K562 (cell line): ENCODE results near the gene SLC25A17. TPM values are rescaled to one million over a fixed set of nuclear protein-coding genes. Genes with fewer than 3 reads are reported as not detected.

Experiments used
- ATAC-seq: fragments of 200-7000 bp; cut with Tn5 transposase; 3 replicates; pipeline ENCODE4 v1.9.1; 2020; ENCODE audit warnings: moderate library complexity
- BruUV-seq: library from RNA; stranded (reverse); fragments of 400-500 nt; replicated peaks from 2 replicates; lab custom pipeline; 2021; lab: Mats Ljungman, UMichigan
- CTCF ChIA-PET: fragments of 300-600 bp; formaldehyde crosslinking; extraction: SDS; loops from one replicate; lab custom pipeline; 2021; ENCODE audit warnings: low intra/inter-chr PET ratio; lab: Yijun Ruan, JAX
- POLR2A ChIA-PET: fragments of 300-600, 350-650 bp; sonication (Branson Sonifier 250); formaldehyde crosslinking; extraction: SDS; loops from one replicate; lab custom pipeline; 2021; ENCODE audit warnings: antibody characterized with exemption, inconsistent platforms; lab: Yijun Ruan, JAX
- DNase-seq, 4 experiments: peaks; one replicate each; pipeline versions ENCODE4 v3.0.0 to v3.0.0-alpha.2; 2011 to 2018; ENCODE audit warnings: low spot score in 3 of 4, mixed read lengths in 3 of 4; ENCODE audit errors: extremely low read depth in 1 of 4
- FAIRE-seq: peaks from 2 replicates; lab custom pipeline; 2011; peaks lifted over from hg19 to GRCh38; lab: Jason Lieb, UNC
- H2AFZ ChIP-seq: 2 replicates; pipeline ENCODE4 v1.6.0; 2011; ENCODE audit warnings: low read depth, low read length, control low read depth, inconsistent platforms
- H3K27ac ChIP-seq: fragments of 200-600 bp; 3 replicates; pipeline ENCODE4 v1.8.0; 2011; ENCODE audit warnings: low read depth, mild to moderate bottlenecking, control low read depth, inconsistent platforms, low read length, moderate library complexity, mixed read lengths; ENCODE audit errors: extremely low read depth
- H3K27me3 ChIP-seq, 2 experiments: fragments of 300-600 bp in 1 of 2; 2 replicates in 1 of 2; 3 replicates in 1 of 2; pipeline versions ENCODE4 v1.6.0 to v1.8.0; 2011; ENCODE audit warnings: inconsistent platforms in 2 of 2, low read length in 2 of 2, mild to moderate bottlenecking in 1 of 2, mixed read lengths in 1 of 2, moderate library complexity in 1 of 2; ENCODE audit not compliant: control insufficient read depth in 2 of 2, insufficient read depth in 2 of 2
- H3K36me3 ChIP-seq: fragments of 300-600 bp; 3 replicates; pipeline ENCODE4 v1.8.0; 2011; ENCODE audit warnings: mild to moderate bottlenecking, low read length, inconsistent platforms; ENCODE audit not compliant: control insufficient read depth, insufficient read depth
- H3K4me1 ChIP-seq, 2 experiments: fragments of 200-600 bp in 1 of 2; replicated peaks in 1 of 2; 2 replicates in 1 of 2; 3 replicates in 1 of 2; pipeline versions ENCODE4 v1.5.1 to v1.8.0; 2011; ENCODE audit warnings: inconsistent platforms in 2 of 2, low read length in 2 of 2, mild to moderate bottlenecking in 1 of 2, mixed read lengths in 1 of 2, moderate library complexity in 1 of 2; ENCODE audit not compliant: control insufficient read depth in 2 of 2, insufficient read depth in 2 of 2
- H3K4me2 ChIP-seq: 2 replicates; pipeline ENCODE4 v1.6.1; 2011; ENCODE audit warnings: low read length, control low read depth, inconsistent platforms, mixed read lengths; ENCODE audit not compliant: insufficient read depth
- H3K4me3 ChIP-seq: fragments of 200-600 bp; sonication (generic), shearing (Covaris generic); 2 replicates; pipeline ENCODE4 v1.5.1; 2016; ENCODE audit warnings: control low read depth, inconsistent platforms
- H3K79me2 ChIP-seq: fragments of 200-600 bp; 3 replicates; pipeline ENCODE4 v1.8.0; 2011; ENCODE audit warnings: low read length, inconsistent platforms; ENCODE audit not compliant: control insufficient read depth, insufficient read depth
- H3K9ac ChIP-seq, 2 experiments: 2 replicates each; pipeline versions ENCODE4 v1.6.0 to v1.6.1; 2011; ENCODE audit warnings: low read depth in 2 of 2, low read length in 2 of 2, control low read depth in 1 of 2, inconsistent platforms in 1 of 2, mild to moderate bottlenecking in 1 of 2, mixed read lengths in 1 of 2; ENCODE audit not compliant: insufficient read depth in 1 of 2
- H3K9me1 ChIP-seq: one replicate; pipeline ENCODE4 v1.6.0; 2011; ENCODE audit warnings: inconsistent platforms, mild to moderate bottlenecking, low read length, moderate library complexity; ENCODE audit not compliant: control insufficient read depth, insufficient read depth
- H3K9me3 ChIP-seq: replicated peaks from 2 replicates; pipeline ENCODE4 v1.5.1; 2011; ENCODE audit warnings: low read depth, low read length, inconsistent platforms; ENCODE audit not compliant: control insufficient read depth, insufficient read depth
- H4K20me1 ChIP-seq: replicated peaks from 2 replicates; pipeline ENCODE4 v1.6.1; 2011; ENCODE audit warnings: low read length, inconsistent platforms, mixed read lengths; ENCODE audit not compliant: control insufficient read depth, insufficient read depth
- CBFB ChIP-seq: sonication (generic); formaldehyde crosslinking; IDR thresholded peaks from 2 replicates; pipeline ENCODE4 v1.4.0; 2020; ENCODE audit warnings: mild to moderate bottlenecking, missing genetic modification reagents
- GATAD2B ChIP-seq: fragments of 450-650 bp; IDR thresholded peaks from 2 replicates; pipeline ENCODE4 v1.6.1; 2017; ENCODE audit warnings: mild to moderate bottlenecking, borderline replicate concordance
- HDAC1 ChIP-seq, 2 experiments: fragments of 450-650 bp; IDR thresholded peaks; 2 replicates each; pipeline ENCODE4 v1.6.1; 2016 to 2017; ENCODE audit warnings: inconsistent platforms in 1 of 2, mild to moderate bottlenecking in 1 of 2, moderate library complexity in 1 of 2
- KAT7 ChIP-seq: sonication (generic); formaldehyde crosslinking; IDR thresholded peaks from 2 replicates; pipeline ENCODE4 v1.8.0; 2022; ENCODE audit warnings: missing genetic modification reagents, mild to moderate bottlenecking, borderline replicate concordance
- MAFK ChIP-seq: IDR thresholded peaks from 2 replicates; pipeline ENCODE4 v1.6.1; 2011; ENCODE audit warnings: low read length, improper control_type of control experiment
- NCOA4 ChIP-seq: fragments of 450-650 bp; IDR thresholded peaks from 2 replicates; pipeline ENCODE4 v1.6.1; 2018; ENCODE audit warnings: mild to moderate bottlenecking; ENCODE audit not compliant: partially characterized antibody
- PHF20 ChIP-seq: fragments of 450-650 bp; IDR thresholded peaks from 2 replicates; pipeline ENCODE4 v1.6.1; 2018; ENCODE audit not compliant: partially characterized antibody
- RHOXF2B ChIP-seq: fragments of 250-450 bp; sonication (Bioruptor Pico); conservative IDR thresholded peaks from 2 replicates; pipeline ENCODE4 v1.5.1; 2021
- TCF7 ChIP-seq: sonication (generic); IDR thresholded peaks from 2 replicates; pipeline ENCODE4 v1.6.1; 2016; ENCODE audit warnings: antibody characterized with exemption, borderline replicate concordance
- TRIM24 ChIP-seq, 2 experiments: fragments of 450-650 bp; IDR thresholded peaks; 2 replicates each; pipeline ENCODE4 v1.6.1; 2016
- YBX1 ChIP-seq: fragments of 450-650 bp; IDR thresholded peaks from 2 replicates; pipeline ENCODE4 v1.7.1; 2016; ENCODE audit warnings: mild to moderate bottlenecking
- ZNF274 ChIP-seq: IDR thresholded peaks from 2 replicates; pipeline ENCODE4 v1.6.1; 2011; ENCODE audit warnings: low read depth, mild to moderate bottlenecking, low read length, moderate library complexity, borderline replicate concordance
- ZNF586 ChIP-seq: fragments of 450-650 bp; formaldehyde crosslinking; conservative IDR thresholded peaks from 2 replicates; pipeline ENCODE4 v1.4.0; 2020; ENCODE audit warnings: mild to moderate bottlenecking, moderate library complexity
- ZSCAN29 ChIP-seq: fragments of 450-650 bp; IDR thresholded peaks from 2 replicates; pipeline ENCODE4 v1.6.1; 2017
- WGBS: fragments of 100-300 bp; shearing (Covaris generic); methylation state at CpG from one replicate; pipeline ENCODE4 v1.1.6; 2016; ENCODE audit warnings: low coverage, mixed read lengths; ENCODE audit not compliant: insufficient coverage; ENCODE audit errors: missing lambda C conversion rate; 5-methylcytosine and 5-hydroxymethylcytosine counted together
- in situ Hi-C: fragments of 300-500 bp; cut with MboI; formaldehyde crosslinking; loops from 4 replicates; pipeline ENCODE4 v1.15.0; 2018; ENCODE audit warnings: inconsistent platforms, mixed read lengths
- intact Hi-C: fragments of 100-400 bp; cut with micrococcal nuclease; formaldehyde crosslinking; loops from 2 replicates; pipeline ENCODE4 v1.14.2; 2022
- polyA plus RNA-seq, 8 experiments: library from polyadenylated mRNA; depleted of rRNA in 4 of 8; stranded (reverse) in 5 of 8; unstranded in 3 of 8; fragments of >200 nt; fragmentation: Nextera tagmentation in 2 of 8; fragmentation: Illumina TruSeq in 1 of 8; extraction: Ambion mirVana in 2 of 8; extraction: Trizol in 1 of 8; gene quantifications; 2 replicates each; pipeline versions ENCODE4 v1.2.1 to v1.2.3, GENCODE V29; 2011 to 2014; ENCODE audit warnings: inconsistent platforms in 1 of 8, missing spikeins in 1 of 8
- total RNA-seq, 7 experiments: library from RNA; depleted of rRNA in 6 of 7; stranded (reverse); fragments of >200 nt in 6 of 7; fragmentation: Illumina TruSeq in 2 of 7; extraction: Trizol in 2 of 7; gene quantifications; 2 replicates each; pipeline versions ENCODE4 v1.2.1 to v1.2.3, GENCODE V29; 2011 to 2021; ENCODE audit warnings: low replicate concordance in 1 of 7
- TF ChIP-seq, protein P1 (sequence below): fragments of 200-600 bp; sonication (generic); IDR thresholded peaks from one replicate; pipeline ENCODE4 v1.6.1; 2012; ENCODE audit warnings: mild to moderate bottlenecking, low read depth, low read length, inconsistent platforms

Gene SLC25A17
- total and polyA plus RNA-seq, 9 of the 15 experiments (the other 6 are each of a cell fraction or from before 2014, with no cell fraction given): 32.6 to 136 (median 56.2) TPM

DNA sequence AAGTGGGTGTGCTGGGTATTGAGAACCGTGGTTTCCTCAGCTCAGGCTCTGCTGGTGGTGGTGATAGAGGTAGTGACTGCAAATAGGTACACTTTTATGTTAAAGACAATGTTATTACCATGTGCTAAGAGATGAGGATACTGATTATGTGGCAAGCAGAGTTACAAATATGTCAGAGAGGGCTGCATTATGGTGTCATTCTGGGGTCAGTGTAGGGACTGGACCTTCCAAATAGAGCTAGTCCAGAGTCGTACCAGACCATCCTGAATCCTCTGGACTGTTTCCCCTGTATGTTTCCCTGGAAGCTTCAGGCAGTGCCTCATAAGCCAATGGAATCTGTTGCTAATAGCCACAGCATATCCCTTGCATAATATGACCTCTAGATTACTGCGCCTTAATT lies 42.9 kb upstream of the SLC25A17 start, which contains the start of gene DNAJB7:
TSS of gene DNAJB7 (minus strand) at position 101 of the 400 bp plus-strand sequence. CDS start 119 bp downstream, outside the sequence.
- Histone ChIP-seq H3K9me3 (no peaks in the 10 kb centered on the region), H3K9me1 (no peaks in the 10 kb centered on the region), H3K4me2 (no peak within 1 kb of the TSS), H3K27me3 (no peaks in the 10 kb centered on the region), H3K36me3 (peaks cover 16% of the 10 kb centered on the region), H4K20me1 (no peaks in the 10 kb centered on the region), H3K4me1 (peaks cover 0 to 8% of the 10 kb centered on the region in 2 experiments; a peak in 2 of 5 replicates), H3K27ac (no peak within 1 kb of the TSS), H3K79me2 (peaks cover 41% of the 10 kb centered on the region), H2AFZ (no peak within 1 kb of the TSS), H3K9ac (no peak within 1 kb of the TSS), H3K4me3 (no peak within 1 kb of the TSS)
- FAIRE-seq: no peak
- ChIA-PET CTCF (no interaction called here), POLR2A (interaction anchor here (1.4 kb wide), 1 partner anchor 9 kb away, joined by 3 read pairs; no protein-coding TSS in a partner anchor)
- DNase-seq: no peak
- TF ChIP-seq CBFB (CRISPR knock-in tag): no peak
- TF ChIP-seq, protein P1, sequence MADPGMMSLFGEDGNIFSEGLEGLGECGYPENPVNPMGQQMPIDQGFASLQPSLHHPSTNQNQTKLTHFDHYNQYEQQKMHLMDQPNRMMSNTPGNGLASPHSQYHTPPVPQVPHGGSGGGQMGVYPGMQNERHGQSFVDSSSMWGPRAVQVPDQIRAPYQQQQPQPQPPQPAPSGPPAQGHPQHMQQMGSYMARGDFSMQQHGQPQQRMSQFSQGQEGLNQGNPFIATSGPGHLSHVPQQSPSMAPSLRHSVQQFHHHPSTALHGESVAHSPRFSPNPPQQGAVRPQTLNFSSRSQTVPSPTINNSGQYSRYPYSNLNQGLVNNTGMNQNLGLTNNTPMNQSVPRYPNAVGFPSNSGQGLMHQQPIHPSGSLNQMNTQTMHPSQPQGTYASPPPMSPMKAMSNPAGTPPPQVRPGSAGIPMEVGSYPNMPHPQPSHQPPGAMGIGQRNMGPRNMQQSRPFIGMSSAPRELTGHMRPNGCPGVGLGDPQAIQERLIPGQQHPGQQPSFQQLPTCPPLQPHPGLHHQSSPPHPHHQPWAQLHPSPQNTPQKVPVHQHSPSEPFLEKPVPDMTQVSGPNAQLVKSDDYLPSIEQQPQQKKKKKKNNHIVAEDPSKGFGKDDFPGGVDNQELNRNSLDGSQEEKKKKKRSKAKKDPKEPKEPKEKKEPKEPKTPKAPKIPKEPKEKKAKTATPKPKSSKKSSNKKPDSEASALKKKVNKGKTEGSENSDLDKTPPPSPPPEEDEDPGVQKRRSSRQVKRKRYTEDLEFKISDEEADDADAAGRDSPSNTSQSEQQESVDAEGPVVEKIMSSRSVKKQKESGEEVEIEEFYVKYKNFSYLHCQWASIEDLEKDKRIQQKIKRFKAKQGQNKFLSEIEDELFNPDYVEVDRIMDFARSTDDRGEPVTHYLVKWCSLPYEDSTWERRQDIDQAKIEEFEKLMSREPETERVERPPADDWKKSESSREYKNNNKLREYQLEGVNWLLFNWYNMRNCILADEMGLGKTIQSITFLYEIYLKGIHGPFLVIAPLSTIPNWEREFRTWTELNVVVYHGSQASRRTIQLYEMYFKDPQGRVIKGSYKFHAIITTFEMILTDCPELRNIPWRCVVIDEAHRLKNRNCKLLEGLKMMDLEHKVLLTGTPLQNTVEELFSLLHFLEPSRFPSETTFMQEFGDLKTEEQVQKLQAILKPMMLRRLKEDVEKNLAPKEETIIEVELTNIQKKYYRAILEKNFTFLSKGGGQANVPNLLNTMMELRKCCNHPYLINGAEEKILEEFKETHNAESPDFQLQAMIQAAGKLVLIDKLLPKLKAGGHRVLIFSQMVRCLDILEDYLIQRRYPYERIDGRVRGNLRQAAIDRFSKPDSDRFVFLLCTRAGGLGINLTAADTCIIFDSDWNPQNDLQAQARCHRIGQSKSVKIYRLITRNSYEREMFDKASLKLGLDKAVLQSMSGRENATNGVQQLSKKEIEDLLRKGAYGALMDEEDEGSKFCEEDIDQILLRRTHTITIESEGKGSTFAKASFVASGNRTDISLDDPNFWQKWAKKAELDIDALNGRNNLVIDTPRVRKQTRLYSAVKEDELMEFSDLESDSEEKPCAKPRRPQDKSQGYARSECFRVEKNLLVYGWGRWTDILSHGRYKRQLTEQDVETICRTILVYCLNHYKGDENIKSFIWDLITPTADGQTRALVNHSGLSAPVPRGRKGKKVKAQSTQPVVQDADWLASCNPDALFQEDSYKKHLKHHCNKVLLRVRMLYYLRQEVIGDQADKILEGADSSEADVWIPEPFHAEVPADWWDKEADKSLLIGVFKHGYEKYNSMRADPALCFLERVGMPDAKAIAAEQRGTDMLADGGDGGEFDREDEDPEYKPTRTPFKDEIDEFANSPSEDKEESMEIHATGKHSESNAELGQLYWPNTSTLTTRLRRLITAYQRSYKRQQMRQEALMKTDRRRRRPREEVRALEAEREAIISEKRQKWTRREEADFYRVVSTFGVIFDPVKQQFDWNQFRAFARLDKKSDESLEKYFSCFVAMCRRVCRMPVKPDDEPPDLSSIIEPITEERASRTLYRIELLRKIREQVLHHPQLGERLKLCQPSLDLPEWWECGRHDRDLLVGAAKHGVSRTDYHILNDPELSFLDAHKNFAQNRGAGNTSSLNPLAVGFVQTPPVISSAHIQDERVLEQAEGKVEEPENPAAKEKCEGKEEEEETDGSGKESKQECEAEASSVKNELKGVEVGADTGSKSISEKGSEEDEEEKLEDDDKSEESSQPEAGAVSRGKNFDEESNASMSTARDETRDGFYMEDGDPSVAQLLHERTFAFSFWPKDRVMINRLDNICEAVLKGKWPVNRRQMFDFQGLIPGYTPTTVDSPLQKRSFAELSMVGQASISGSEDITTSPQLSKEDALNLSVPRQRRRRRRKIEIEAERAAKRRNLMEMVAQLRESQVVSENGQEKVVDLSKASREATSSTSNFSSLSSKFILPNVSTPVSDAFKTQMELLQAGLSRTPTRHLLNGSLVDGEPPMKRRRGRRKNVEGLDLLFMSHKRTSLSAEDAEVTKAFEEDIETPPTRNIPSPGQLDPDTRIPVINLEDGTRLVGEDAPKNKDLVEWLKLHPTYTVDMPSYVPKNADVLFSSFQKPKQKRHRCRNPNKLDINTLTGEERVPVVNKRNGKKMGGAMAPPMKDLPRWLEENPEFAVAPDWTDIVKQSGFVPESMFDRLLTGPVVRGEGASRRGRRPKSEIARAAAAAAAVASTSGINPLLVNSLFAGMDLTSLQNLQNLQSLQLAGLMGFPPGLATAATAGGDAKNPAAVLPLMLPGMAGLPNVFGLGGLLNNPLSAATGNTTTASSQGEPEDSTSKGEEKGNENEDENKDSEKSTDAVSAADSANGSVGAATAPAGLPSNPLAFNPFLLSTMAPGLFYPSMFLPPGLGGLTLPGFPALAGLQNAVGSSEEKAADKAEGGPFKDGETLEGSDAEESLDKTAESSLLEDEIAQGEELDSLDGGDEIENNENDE: no peak
- TF ChIP-seq GATAD2B: no peak
- TF ChIP-seq TCF7: no peak
- no peak for TF ChIP-seq RHOXF2B (CRISPR knock-in tag)
- TF ChIP-seq HDAC1 (IDR thresholded peaks at IDR 0.05): no peak
- no peak for TF ChIP-seq ZNF586 (CRISPR knock-in tag)
- TF ChIP-seq NCOA4: no peak
- TF ChIP-seq ZNF274: no peak
- TF ChIP-seq PHF20: no peak
- no peak for TF ChIP-seq MAFK
- TF ChIP-seq KAT7 (CRISPR knock-in tag): no peak
- TF ChIP-seq TRIM24 (IDR thresholded peaks at IDR 0.05): no peak
- no peak for TF ChIP-seq ZSCAN29
- TF ChIP-seq YBX1: no peak
- intact Hi-C loops: no loop called here
- 75% methylated on average over 3 of the region's 3 CpGs for WGBS
- ATAC-seq: no peak
- no TSS peak for BruUV-seq
- in situ Hi-C loops: no loop called here
